COLO668 (cell line): ENCODE data around the gene CD72.
"Not testable (repeated sequence)": the region's sequence is repeated elsewhere in the genome, so short reads cannot be mapped to it uniquely, and the experiment has no call there.

Experiments
- DNase-seq: peaks from one replicate; lab custom pipeline; 2025; ENCODE audit not compliant: unreplicated experiment; lab: John Stamatoyannopoulos, UW

CD72 gene

DNA sequence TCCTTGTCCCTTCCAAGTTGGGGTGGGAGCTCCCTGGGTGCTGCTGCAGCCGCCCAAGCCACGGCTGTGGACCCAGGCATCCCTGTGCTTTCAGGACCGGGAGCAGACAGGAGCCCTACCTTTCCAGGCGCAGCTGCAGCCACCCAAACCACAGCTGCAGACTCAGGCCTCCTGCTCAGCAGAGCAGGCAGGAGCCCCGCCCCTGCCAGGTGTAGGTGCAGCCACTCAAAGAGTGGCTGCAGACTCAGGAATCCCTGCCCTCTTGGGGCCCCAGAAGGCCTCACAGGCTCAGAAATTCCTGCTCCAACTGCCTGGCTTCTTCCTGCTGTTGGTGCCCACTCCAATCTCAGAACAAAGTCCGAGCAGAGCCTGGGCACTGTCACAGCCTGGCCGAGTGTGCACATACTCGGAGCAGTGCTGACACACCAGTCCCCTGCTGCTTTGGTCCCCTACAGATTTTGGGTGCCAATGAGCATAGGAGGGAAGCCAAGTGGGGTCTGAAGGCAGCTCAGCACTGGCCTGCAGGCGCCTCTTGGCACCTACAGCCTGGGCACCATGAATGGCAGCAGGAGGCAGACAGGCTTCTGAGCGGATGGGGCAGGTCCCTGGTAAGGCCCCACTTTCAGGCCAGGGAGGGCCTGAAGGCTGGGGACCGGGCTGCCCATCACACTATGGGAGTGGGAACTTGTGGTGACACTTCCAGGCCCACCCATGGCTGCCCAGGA is 19.2 kb downstream of the CD72 start:
- DNase-seq, result peak; percentile 89

DNA sequence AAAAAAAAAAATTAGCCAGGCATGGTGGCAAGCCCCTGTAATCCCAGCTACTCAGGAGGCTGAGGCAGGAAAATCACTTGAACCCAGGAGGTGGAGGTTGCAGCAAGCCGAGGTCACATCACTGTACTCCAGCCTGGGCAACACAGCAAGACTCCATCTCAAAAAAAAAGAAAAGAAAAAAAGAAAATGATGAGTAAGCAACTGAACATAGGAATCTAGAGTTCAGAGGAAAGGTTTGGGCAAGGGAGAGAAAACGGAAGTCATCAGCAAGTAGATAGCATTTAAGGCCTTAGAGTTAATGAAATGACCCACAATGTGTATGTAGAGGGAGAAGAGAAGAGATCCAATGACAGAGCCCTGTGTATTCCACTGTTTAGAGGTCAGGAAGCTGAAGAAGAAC is 21.3 kb downstream of the CD72 start:
- DNase-seq, result not testable (repeated sequence)

DNA sequence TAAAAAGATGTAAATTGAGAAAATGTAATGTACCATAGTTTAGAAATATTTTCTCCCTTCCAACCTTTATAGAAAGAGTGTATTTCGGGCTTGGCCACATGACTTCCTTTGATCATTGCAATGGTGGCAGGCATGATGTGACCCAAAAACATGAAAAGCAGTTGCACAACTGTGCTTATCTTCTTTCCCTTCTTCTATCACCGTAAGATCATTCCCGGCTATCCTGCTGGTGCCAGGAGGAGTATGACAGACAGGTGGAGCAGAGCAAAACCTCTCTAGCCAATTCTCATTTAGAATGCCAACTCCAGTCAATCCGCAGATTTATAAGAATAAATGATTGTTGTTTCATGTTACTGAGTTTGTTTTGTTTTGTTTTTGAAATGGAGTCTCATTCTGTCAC is 23.7 kb downstream of the CD72 start:
- no peak for DNase-seq

DNA sequence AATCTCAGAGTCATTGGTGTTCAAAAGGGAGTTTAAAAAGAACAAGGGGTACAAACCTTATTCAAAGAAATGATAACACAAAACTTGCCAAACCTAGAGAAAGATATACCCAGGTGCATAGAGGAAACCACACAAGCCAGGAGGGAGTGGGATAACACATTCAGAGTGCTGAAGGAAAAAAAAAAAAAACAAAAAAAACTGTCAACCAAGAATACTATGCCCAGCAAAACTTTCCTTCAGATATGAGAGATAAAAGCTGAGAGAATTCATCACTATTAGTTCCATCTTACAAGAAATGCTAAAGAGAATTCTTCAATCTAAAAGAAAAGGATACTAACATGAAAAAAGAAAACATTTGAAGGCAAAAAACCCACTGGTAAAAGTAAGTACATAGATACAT is 24.6 kb downstream of the CD72 start:
- no peak for DNase-seq

DNA sequence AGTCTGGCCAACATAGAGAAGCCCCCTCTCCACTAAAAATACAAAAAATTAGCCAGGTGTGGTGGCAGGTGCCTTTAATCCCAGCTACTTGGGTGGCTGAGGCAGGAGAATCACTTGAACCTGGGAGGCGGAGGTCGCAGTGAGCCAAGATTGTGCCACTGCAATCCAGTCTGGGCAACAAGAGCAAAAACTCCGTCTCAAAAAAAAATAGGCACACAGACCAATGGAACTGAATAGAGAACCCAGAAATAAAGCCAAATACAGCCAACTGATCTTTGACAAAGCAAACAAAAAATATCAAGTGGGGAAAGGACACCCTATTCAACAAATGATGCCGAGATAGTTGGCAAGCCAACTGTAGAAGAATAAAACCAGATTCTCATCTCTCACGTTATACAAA is 29.7 kb downstream of the CD72 start:
- DNase-seq, result not testable (repeated sequence)

DNA sequence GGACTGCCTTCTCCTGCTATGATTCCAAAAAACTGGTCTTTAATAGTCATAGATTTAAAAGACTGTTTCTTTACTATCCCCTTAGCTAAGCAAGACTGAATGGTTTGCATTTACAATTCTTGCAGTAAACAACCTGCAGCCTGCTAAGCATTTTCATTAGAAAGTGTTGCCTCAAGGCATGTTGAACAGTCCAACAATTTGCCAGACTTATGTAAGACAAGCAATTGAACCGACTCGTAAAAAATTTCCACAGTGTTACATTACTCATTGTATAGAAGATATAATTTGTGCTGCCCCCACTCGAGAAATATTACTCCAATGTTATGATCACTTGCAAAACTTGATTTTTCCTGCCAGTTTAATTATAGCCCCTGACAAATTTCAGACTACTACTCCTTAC is 33.5 kb downstream of the CD72 start:
- not testable (repeated sequence) for DNase-seq

DNA sequence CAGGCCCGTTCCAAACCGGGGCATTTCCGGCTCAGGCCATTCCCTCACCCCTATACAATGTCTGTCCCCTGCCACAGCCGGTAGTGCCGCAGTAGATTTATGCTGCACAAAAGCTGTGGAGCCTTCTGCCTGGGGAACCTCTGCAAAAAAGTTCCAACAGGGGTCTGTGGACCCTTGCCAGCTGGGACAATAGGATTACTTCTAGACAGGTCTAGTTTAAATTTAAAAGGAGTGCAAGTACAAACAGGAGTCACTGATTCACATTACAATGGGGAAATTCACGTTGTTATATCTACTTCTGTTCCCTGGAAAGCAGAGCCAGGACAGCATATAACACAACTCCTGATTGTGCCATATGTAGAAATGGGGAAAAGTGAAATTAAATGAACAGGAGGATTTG is 34.7 kb downstream of the CD72 start:
- not testable (repeated sequence) for DNase-seq

DNA sequence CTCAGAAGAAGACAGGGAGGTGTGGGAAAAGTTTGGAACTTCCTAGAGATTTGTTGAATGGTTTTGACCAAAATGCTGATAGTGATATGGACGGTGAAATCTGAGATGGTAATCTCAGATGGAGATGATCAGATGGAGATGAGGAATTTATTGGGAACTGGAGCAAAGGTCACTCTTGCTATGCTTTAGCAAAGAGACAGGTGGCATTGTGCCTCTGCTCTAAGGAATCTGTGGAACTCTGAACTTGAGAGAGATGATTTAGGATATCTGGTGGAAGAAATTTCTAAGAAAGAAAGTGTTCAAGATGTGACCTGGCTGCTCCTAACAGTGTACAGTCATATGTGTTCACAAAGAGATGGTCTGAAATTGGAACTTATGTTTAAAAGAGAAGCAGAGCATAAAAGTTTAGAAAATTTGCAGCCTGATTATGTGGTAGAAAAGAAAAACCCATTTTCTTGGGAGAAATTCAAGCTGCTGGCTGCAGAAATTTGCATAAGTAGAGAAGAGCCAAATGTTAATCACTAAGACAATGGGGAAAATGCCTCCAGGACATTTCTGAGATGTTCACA is 38.5 kb downstream of the CD72 start:
- not testable (repeated sequence) for DNase-seq

DNA sequence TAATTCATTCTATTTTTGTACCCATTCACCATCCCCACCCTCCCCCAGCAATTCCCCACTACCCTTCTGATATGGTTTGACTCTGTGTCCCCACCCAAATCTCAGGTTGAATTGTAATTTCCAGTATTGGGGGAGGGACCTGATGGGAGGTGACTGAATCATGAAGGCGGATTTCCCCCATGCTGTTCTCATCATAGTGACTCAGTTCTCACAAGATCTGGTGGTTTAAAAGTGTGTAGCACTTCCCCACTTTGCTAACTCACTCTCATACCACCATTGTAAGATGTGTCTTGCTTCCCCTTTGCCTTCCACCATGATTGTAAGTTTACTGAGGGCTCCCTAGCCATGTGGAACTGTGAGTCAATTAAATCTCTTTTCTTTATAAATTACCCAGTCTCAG is 39.1 kb downstream of the CD72 start:
- DNase-seq, result no peak

DNA sequence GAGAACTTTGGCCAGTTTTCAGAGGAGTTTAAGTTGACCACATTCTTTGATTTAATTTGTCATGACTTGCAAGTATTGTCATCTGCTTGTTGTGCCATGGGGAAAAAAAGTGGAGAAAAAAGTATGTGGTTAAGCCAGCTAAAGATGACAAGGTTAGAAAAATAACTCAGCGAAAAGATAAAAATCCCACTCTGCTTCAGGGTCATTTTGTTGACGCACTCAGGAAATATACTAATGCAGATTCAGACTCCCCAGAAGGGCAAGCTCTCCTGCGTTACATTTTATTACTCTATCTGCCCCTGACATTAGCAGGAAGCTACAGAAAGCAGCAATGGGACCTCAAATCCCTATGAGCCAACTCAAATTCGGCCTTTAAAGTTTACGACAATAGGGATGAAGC is 40.7 kb downstream of the CD72 start:
- no peak for DNase-seq

DNA sequence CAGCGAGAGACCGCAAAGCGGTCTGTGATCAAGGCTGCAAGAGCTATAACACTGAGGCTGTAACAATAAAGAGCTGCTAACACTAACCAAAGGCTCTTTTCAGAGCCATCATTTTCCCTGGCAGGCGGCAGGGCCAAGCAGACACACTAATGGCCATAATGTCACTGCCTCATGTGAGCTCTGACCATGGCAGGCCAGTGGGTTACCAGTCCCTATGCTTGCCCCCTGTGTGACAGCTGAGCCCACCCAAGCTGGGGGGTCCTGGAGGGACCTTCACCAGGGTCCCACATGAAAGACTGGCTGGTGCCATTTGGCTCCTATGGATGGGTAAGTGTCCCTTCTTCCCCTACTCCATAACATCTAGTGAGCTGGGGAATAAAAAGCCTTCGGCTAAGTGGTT is 42.7 kb downstream of the CD72 start:
- DNase-seq, result no peak

DNA sequence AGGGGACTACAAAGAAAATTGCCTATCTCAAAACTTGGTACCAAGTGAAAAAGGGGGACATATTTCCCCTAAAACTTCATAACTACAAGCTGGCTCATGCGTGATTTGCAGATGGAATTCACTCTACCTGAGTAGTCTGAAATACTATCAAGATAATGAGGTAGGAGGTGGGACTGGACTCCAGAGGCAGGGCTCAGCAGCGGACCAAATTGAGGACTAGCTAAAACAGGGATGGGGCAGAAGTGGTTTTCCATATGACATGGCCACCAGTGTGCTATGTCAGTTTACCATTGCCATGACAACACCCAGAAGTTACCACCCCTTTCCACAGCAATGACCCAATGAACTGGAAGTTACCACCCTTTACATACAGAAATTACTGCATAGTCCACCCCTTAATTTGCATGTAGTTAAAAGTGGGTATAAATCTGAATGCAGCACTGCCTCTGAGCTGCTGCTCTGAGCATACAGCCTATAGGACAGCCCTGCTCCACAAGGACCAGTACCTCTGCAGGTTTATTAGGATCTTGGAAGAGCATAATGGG is 43.6 kb downstream of the CD72 start:
- no peak for DNase-seq

DNA sequence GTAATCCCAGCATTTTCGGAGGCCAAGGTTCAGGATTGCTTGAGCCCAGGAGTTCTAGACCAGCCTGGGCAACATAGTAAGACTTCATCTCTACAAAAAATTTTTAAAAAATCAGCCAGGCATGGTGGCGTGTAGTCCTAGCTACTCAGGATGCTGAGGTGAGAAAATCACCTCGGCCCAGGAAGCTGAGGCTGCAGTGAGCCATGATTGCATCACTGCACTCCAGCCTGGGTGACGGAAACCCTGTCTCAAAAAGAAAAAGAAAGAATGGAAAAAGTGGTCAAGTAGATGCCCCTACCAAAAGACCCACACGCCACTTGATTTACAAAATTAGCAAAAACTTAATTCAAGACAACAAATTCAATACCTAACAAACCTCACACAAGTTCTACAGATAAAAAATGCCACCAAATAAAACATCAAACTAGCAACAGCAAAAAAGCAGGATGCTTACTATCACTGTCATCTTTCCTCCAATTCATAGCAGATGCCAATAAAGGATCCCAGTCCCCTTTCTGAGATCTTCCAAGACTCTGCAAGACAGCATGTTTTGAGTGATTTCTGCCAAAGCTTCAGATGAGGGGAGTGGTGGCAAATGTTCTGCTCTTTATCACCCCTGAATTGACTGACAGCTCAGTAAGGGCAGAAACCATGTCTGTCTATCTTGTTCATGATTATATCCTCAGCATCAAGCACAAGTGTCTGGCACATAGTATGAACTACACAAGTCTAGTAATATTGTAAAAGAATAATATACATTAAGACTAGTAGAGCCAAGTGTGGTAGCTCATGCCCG is 47.3 kb downstream of the CD72 start:
- no peak for DNase-seq

DNA sequence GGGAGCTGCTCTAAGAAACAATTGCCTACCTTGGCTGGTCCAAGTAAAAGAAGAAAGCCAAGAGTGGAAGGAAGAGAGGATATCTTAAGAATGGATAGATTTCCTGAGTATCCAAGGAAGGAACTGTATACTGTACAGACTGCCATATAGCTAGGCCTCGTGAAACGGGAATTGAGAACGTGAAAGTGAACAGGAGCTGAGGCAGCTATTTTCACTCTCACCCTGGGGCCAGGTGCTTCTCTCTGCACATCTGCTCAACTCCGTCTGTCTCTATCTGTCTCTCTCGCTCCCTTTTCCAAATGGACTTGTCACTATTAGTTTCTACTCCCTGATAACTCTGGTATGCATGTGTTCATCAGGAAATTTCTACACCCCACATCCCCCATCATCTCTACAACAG is 49.0 kb downstream of the CD72 start:
- no peak for DNase-seq

DNA sequence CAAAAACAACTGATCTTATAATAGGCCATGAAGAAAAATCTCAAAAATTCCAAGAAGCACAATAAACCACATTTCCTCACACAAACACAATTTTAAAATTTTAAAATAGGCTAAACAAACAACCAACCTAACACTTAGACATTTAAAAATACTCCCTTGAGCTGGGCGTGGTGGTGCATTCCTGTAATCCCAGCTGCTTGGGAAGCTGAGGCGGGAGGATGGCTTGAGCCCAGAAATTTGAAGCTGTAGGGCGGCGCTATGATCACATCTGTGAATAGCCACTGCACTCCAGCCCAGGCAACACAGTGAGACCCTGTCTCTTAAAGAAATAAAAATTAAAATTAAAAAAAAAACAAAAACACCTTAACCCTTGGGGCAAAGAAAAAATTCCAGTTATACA is 50.0 kb downstream of the CD72 start:
- DNase-seq, result no peak

DNA sequence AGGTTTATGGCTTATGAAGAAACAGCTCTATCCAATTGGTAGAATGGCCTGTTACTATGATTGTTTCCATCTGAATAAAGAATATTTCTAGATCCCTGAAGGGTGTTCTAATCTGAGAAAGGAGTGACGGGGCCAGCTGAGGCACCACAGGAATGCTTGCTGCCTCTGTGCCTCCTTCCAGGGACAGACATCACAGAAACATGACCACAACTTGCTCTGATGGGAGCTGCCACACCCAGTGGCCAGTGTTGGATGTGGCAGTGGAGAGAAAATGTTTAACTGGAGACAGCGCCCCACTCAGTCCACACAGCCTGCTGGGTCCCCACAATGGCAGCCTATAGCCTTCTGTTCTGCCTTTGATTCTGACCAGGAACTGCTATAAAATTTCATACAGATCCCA is 51.8 kb downstream of the CD72 start:
- DNase-seq, result no peak

DNA sequence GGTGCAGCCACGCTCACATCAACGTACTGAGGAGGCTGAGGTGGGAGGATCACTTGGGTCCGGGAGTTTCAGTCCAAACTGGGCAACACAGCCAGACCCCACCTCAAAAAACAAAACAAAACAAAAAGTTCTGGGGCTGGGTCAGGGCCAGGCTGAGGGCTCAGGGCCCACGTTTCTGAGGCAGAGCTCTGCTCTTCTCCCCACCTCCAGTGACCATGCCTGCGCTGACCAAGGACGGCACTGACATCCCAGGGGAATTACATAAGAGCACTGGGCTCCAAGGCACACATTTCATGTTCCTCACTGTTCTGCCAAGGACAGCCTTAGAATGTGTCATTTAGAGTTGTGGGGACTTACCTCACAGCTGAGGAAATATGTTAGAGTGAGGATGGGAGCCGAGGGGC is 53.6 kb downstream of the CD72 start:
- DNase-seq, result no peak

DNA sequence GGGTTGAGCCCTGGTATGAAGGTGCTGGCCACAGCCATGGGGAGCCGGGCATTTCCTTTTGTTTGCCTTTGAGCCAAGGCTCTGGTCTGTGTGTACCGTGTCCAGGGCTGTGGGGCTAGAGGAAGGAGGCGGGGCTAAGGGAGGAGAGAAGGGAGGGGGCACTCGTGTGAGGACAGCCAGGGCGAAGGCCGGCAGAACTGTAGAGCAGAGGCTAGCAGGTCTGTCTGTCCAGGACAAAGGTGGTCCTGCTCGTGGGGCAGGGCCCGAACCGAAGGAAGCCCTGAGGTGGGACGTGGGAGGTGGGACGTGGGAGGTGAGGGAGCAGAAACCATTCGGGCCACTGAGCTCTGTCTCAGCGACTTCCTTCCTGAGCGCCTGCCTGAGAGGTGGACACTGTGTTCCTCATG is 54.4 kb downstream of the CD72 start:
- DNase-seq, result no peak

DNA sequence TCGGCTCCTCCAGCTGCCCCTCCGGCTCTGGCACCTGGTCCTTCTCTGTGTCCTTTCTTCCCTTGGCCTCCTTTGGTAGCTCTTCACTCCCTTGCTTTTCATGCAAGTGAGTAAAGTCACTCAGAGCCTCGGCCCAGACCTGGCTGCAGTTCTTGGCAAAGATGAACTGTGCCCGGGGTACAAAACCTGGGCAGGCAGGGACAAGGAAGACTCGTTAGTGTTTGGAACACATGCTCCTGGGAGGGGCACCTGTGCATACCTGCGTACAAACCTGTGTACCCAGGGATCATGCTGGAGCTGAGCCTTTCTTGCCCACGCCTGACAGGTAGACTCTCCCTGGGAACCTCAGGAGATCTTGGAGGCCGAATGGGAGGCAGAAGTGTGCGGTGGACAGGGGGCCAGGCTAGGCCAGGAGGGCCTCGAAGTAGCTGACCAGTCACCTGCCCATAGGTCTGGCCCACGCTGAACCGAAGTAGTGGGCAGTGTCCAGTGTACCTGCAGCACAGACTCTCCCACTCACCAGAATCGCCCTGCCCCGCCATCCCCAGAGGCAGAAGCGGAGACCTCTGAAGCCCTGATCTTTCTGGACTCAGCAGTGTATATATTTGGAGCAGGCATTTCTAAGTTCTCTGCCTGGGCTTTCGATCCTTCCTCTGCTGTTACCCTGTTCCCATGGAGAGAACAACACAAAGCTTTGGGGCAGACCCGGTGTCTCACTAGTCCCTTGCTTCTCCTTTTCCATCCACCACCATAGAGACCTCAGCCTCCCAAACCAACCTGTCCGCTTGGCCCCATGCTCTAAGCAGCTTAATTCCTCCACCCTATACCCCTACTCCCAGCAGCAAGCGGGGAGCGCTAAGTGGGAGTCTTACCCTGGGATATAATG is 55.1 kb downstream of the CD72 start:
- DNase-seq, result no peak

DNA sequence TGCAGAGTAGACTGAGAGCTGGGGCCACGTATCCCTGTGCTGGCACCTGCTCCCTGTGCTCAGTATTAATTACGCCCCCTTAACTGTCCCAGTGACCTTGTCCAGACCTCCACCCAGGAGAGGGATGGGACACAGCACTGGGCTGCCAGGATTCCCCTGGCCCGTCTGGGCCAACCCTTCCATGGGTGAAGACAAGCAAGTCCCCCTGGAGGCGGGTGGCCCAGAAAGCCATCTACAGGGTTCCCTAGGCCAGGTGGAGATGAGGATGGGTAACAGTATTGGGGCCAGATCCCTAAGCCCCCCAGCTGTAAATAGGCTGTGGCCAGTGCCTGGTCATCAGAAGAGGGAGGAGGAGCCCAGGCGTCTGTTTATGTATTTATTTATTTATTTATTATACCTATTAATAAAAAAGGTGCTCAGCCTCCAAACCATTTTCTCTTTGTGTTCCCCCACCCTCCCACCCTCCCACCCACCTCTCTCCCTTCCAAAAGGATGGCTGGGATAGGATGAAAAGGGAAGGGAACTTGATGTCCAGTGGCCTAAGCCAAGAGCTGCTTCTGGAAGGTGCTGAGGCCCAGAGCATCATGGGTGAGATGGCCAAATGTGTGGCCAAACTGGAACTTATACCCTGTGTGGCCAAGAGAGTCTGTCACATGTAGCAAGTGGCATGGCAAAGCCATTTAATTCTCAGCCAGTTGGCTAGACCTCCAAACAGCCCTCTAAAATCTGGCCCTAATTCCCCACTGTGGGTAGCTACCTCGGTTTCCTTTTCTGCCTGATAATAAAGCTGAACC is 56.5 kb downstream of the CD72 start:
- DNase-seq, result no peak
